B cell (primary cell): Measurements from ENCODE around the gene MAPK1. TPM values are rescaled to one million over a fixed set of nuclear protein-coding genes. Genes with fewer than 3 reads are reported as not detected.

Experiments used
- ATAC-seq: fragments of 200-7000 bp; cut with Tn5 transposase; one replicate; pipeline ENCODE4 v1.10.0; 2021; ENCODE audit warnings: low read depth, mild to moderate bottlenecking, moderate number of reproducible peaks, moderate library complexity
- CTCF ChIA-PET: fragments of 350-600 bp; sonication (Branson Sonifier 250); formaldehyde crosslinking; loops from one replicate; lab custom pipeline; 2021; ENCODE audit warnings: antibody characterized with exemption, inconsistent platforms; lab: Charles Lee
- POLR2A ChIA-PET: fragments of 350-600 bp; sonication (Branson Sonifier 250); formaldehyde crosslinking; loops from one replicate; lab custom pipeline; 2021; ENCODE audit warnings: antibody characterized with exemption; lab: Charles Lee
- DNase-seq: peaks from one replicate; pipeline ENCODE4 v3.0.0; 2013
- H2AFZ ChIP-seq: 2 replicates; pipeline ENCODE4 v1.6.1; 2012; ENCODE audit warnings: mild to moderate bottlenecking, low read depth, low read length; ENCODE audit not compliant: insufficient read depth, poor library complexity, severe bottlenecking
- H3K27ac ChIP-seq, 2 donors: 1 replicate in 1 of 2; 2 replicates in 1 of 2; pipeline ENCODE4 v1.5.1; 2012 to 2013; ENCODE audit warnings: low read length in 2 of 2, mild to moderate bottlenecking in 2 of 2, moderate library complexity in 1 of 2
- H3K27me3 ChIP-seq, 4 experiments: fragments of 200-600 bp in 1 of 4; sonication (generic) in 1 of 4; replicated peaks in 1 of 4; 1 replicate in 2 of 4; 2 replicates in 2 of 4; pipeline versions ENCODE4 v1.6.1 to v1.7.0; 2013 to 2016; ENCODE audit warnings: low read length in 3 of 4, mild to moderate bottlenecking in 2 of 4, mixed read lengths in 1 of 4, moderate library complexity in 1 of 4; ENCODE audit not compliant: insufficient read depth in 4 of 4, control insufficient read depth in 3 of 4; ENCODE audit errors: control extremely low read depth in 1 of 4
- H3K36me3 ChIP-seq, 2 experiments: replicated peaks in 1 of 2; 1 replicate in 1 of 2; 2 replicates in 1 of 2; pipeline versions ENCODE4 v1.6.1 to v1.7.1; 2013; ENCODE audit warnings: low read length in 1 of 2; ENCODE audit not compliant: insufficient read depth in 2 of 2, control insufficient read depth in 1 of 2; ENCODE audit errors: control extremely low read depth in 1 of 2, extremely low read depth in 1 of 2
- H3K4me1 ChIP-seq, 2 donors: fragments of 200-600 bp in 1 of 2; sonication (generic) in 1 of 2; 1 replicate in 1 of 2; 2 replicates in 1 of 2; pipeline versions ENCODE4 v1.5.1 to v1.6.1; 2013 to 2017; ENCODE audit warnings: low read length in 2 of 2; ENCODE audit not compliant: control insufficient read depth in 2 of 2, insufficient read depth in 2 of 2
- H3K4me2 ChIP-seq: replicated peaks from 2 replicates; pipeline ENCODE3; 2012; ENCODE audit warnings: mild to moderate bottlenecking, low read depth, low read length; ENCODE audit not compliant: poor library complexity, severe bottlenecking
- H3K4me3 ChIP-seq, 5 experiments: fragments of 200-600 bp in 1 of 5; sonication (generic) in 1 of 5; 1 replicate in 3 of 5; 2 replicates in 2 of 5; pipeline versions ENCODE4 v1.5.1 to v1.7.0; 2011 to 2016; ENCODE audit warnings: low read length in 4 of 5, mild to moderate bottlenecking in 4 of 5, low read depth in 2 of 5, control low read depth in 1 of 5, moderate library complexity in 1 of 5; ENCODE audit not compliant: insufficient read depth in 1 of 5; ENCODE audit errors: control extremely low read depth in 1 of 5, extremely low read depth in 1 of 5
- H3K79me2 ChIP-seq: fragments of 200-600 bp; sonication (generic); one replicate; pipeline ENCODE4 v1.6.0; 2016; ENCODE audit warnings: low read length; ENCODE audit not compliant: control insufficient read depth, insufficient read depth
- H3K9ac ChIP-seq: fragments of 200-600 bp; sonication (generic); 2 replicates; pipeline ENCODE4 v1.6.1; 2017; ENCODE audit warnings: mild to moderate bottlenecking, low read length, moderate library complexity
- H3K9me3 ChIP-seq, 3 donors: one replicate each; pipeline versions ENCODE4 v1.6.1 to v1.7.1; 2013; ENCODE audit warnings: low read length in 2 of 3; ENCODE audit not compliant: control insufficient read depth in 2 of 3, insufficient read depth in 1 of 3; ENCODE audit errors: control extremely low read depth in 1 of 3
- H4K20me1 ChIP-seq: 2 replicates; pipeline ENCODE4 v1.6.0; 2012; ENCODE audit warnings: mild to moderate bottlenecking, low read length; ENCODE audit not compliant: insufficient read depth, control insufficient read depth, poor library complexity, severe bottlenecking
- H3K27ac Mint-ChIP-seq: one replicate; pipeline ENCODE4 v1.8.0; 2021; ENCODE audit warnings: mixed read lengths
- H3K27me3 Mint-ChIP-seq: one replicate; pipeline ENCODE4 v1.8.0; 2021; ENCODE audit warnings: mixed read lengths
- H3K4me1 Mint-ChIP-seq: one replicate; pipeline ENCODE4 v1.8.0; 2021; ENCODE audit warnings: mixed read lengths
- H3K4me3 Mint-ChIP-seq: one replicate; pipeline ENCODE4 v1.8.0; 2021; ENCODE audit warnings: mixed read lengths
- H3K9me3 Mint-ChIP-seq: one replicate; pipeline ENCODE4 v1.8.0; 2022; ENCODE audit warnings: mixed read lengths; ENCODE audit not compliant: insufficient read depth
- CTCF ChIP-seq: fragments of 200-600 bp; IDR thresholded peaks from one replicate; pipeline ENCODE4 v1.8.0; 2022; ENCODE audit warnings: antibody characterized with exemption, mild to moderate bottlenecking
- EZH2 ChIP-seq: IDR thresholded peaks from 2 replicates; pipeline ENCODE4 v1.6.1; 2012; ENCODE audit warnings: borderline replicate concordance, low read depth, mild to moderate bottlenecking, moderate library complexity, low read length; ENCODE audit not compliant: insufficient read depth, poor library complexity, severe bottlenecking
- WGBS: methylation state at CpG from one replicate; pipeline ENCODE4 v1.1.5; 2013; ENCODE audit warnings: missing lambda C conversion rate; ENCODE audit not compliant: insufficient coverage; 5-methylcytosine and 5-hydroxymethylcytosine counted together
- intact Hi-C: fragments of 100-400 bp; cut with micrococcal nuclease; formaldehyde crosslinking; loops from one replicate; pipeline ENCODE4 v1.10.0; 2022
- polyA plus RNA-seq: library from polyadenylated mRNA; depleted of rRNA; stranded (reverse); fragments of >200 nt; gene quantifications from 2 replicates; pipeline ENCODE4 v1.2.3, GENCODE V29; 2012
- total RNA-seq, 2 donors: library from RNA; stranded (reverse); fragments of 120-200 nt in 1 of 2; gene quantifications; 1 replicate in 1 of 2; 2 replicates in 1 of 2; pipeline versions ENCODE4 v1.2.3 to v1.2.4, GENCODE V29; 2013 to 2022

MAPK1 gene
- total and polyA plus RNA-seq, 2 donors (not counting 1 experiment from before 2014, with no cell fraction given): 24.0 to 155 TPM

GRCh38 chr22:21815958-21816357 is 51.5 kb downstream of the MAPK1 start:
- peaks cover 93% of the 10 kb centered on the region for H3K79me2 ChIP-seq
- H3K9me3 ChIP-seq: no peaks in the 10 kb centered on the region
- peak overlapping the region; percentile 67 for H3K4me2 ChIP-seq
- peak overlapping the region; percentile 62 for H3K9ac ChIP-seq
- TF ChIP-seq EZH2 (no peak), CTCF (no peak)
- WGBS: no CpG with 5 or more reads among the region's 2 CpGs
- no peaks in the 10 kb centered on the region for H3K36me3 ChIP-seq
- H3K4me1 Mint-ChIP-seq: peaks cover 72% of the 10 kb centered on the region
- ATAC-seq (no peak), DNase-seq (no peak)
- H3K27ac ChIP-seq: peak overlapping the region; percentile 89 to 96
- peak overlapping the region in 1 of 5 experiments; percentile 50 for H3K4me3 ChIP-seq
- ChIA-PET CTCF (interaction anchor here (0.5 to 1.5 kb wide), 2 partner anchors 55 to 123 kb away, joined by 3 read pairs; no protein-coding TSS in a partner anchor), POLR2A (interaction anchor here (0.5 to 1.9 kb wide), 5 partner anchors 17 to 258 kb away, joined by 3 to 5 read pairs (median 4); partner anchors contain the start of gene MAPK1)
- H3K27me3 ChIP-seq: no peaks in the 10 kb centered on the region
- no peaks in the 10 kb centered on the region for H4K20me1 ChIP-seq
- peaks cover 57 to 62% of the 10 kb centered on the region in 2 donors for H3K4me1 ChIP-seq
- H2AFZ ChIP-seq: no peak overlapping the region
- H3K4me3 Mint-ChIP-seq: peak overlapping the region; percentile 91
- H3K9me3 Mint-ChIP-seq: no peaks in the 10 kb centered on the region
- H3K27me3 Mint-ChIP-seq: no peaks in the 10 kb centered on the region
- H3K27ac Mint-ChIP-seq: peak overlapping the region; percentile 97
- intact Hi-C loops: loop anchor here (1.0 to 10.0 kb wide), 5 partner anchors 18 to 299 kb away; partner anchors contain the start of genes PPM1F and YPEL1

- Histone ChIP-seq H3K4me1 (peaks cover 57 to 62% of the 10 kb centered on the region in 2 donors), H3K27me3 (no peaks in the 10 kb centered on the region), H3K4me3 (no peak overlapping the region), H3K9ac (no peak overlapping the region), H3K4me2 (no peak overlapping the region), H3K27ac (peak overlapping the region; percentile 89 to 96), H3K9me3 (no peaks in the 10 kb centered on the region), H3K79me2 (peaks cover 93% of the 10 kb centered on the region), H4K20me1 (peaks cover 2% of the 10 kb centered on the region), H2AFZ (no peak overlapping the region), H3K36me3 (no peaks in the 10 kb centered on the region)
- H3K27me3 Mint-ChIP-seq: no peaks in the 10 kb centered on the region
- no peaks in the 10 kb centered on the region for H3K9me3 Mint-ChIP-seq
- ChIA-PET POLR2A (interaction anchor here (0.7 kb wide), 2 partner anchors 8 to 257 kb away, joined by 3 to 4 read pairs; no protein-coding TSS in a partner anchor), CTCF (interaction anchor here (1.5 kb wide), 1 partner anchor 123 kb away, joined by 3 read pairs; no protein-coding TSS in a partner anchor)
- peaks cover 75% of the 10 kb centered on the region for H3K4me1 Mint-ChIP-seq
- H3K4me3 Mint-ChIP-seq: no peak overlapping the region
- intact Hi-C loops: loop anchor here (5.0 to 10.0 kb wide), 2 partner anchors 137 to 299 kb away; partner anchors contain the start of gene PPM1F
- no CpG with 5 or more reads among the region's 3 CpGs for WGBS
- no peak for DNase-seq
- ATAC-seq: no peak
- peak overlapping the region; percentile 64 for H3K27ac Mint-ChIP-seq
- TF ChIP-seq CTCF (no peak), EZH2 (no peak)
Observed at GRCh38 chr22:21815357-21815756, 52.1 kb downstream of the MAPK1 start.
